Suprapubic skin (tissue), 4 donors: ENCODE measurements around the gene RAPGEF5. TPM values are rescaled to one million over a fixed set of nuclear protein-coding genes. Genes with fewer than 3 reads are reported as not detected.

Experiments
- DNase-seq, 2 donors: peaks; one replicate each; pipeline ENCODE4 v3.0.0-alpha.2; 2019; ENCODE audit warnings: low spot score in 2 of 2
- H3K27ac ChIP-seq: fragments of 200-600 bp; sonication (generic); one replicate; pipeline ENCODE4 v1.5.1; 2019
- H3K27me3 ChIP-seq: fragments of 200-600 bp; sonication (generic); one replicate; pipeline ENCODE4 v1.5.1; 2019
- H3K36me3 ChIP-seq: fragments of 200-600 bp; sonication (generic); one replicate; pipeline ENCODE4 v1.5.1; 2019
- H3K4me1 ChIP-seq: fragments of 200-600 bp; sonication (generic); one replicate; pipeline ENCODE4 v1.5.1; 2019
- H3K4me3 ChIP-seq: fragments of 200-600 bp; sonication (generic); one replicate; pipeline ENCODE4 v1.5.1; 2019; ENCODE audit warnings: mild to moderate bottlenecking
- H3K9me3 ChIP-seq: fragments of 200-600 bp; sonication (generic); one replicate; pipeline ENCODE4 v1.5.1; 2019
- EP300 ChIP-seq: sonication (generic); formaldehyde crosslinking; IDR thresholded peaks from one replicate; pipeline ENCODE4 v1.6.1; 2017; ENCODE audit warnings: antibody characterized with exemption
- POLR2A ChIP-seq, 2 donors: fragments of 450-650 bp; IDR thresholded peaks; one replicate each; pipeline ENCODE4 v1.6.1; 2017; ENCODE audit warnings: antibody characterized with exemption in 2 of 2, mild to moderate bottlenecking in 2 of 2, moderate library complexity in 2 of 2
- POLR2AphosphoS5 ChIP-seq, 3 donors: sonication (generic); formaldehyde crosslinking; IDR thresholded peaks; one replicate each; pipeline ENCODE4 v1.6.1; 2017; ENCODE audit warnings: antibody characterized with exemption in 3 of 3
- WGBS: methylation state at CpG from one replicate; pipeline ENCODE4 v1.1.5; 2018; 5-methylcytosine and 5-hydroxymethylcytosine counted together
- total RNA-seq, 4 donors: library from RNA; depleted of rRNA; stranded (reverse); fragments of >200 nt; gene quantifications; one replicate each; pipeline ENCODE4 v1.1.0, GENCODE V29; 2016
- TF ChIP-seq, protein P1 (sequence below), 2 donors: fragments of 200-600 bp in 1 of 2; fragments of 450-650 bp in 1 of 2; sonication (generic) in 1 of 2; IDR thresholded peaks; one replicate each; pipeline ENCODE4 v1.5.1; 2016 to 2019; ENCODE audit warnings: antibody characterized with exemption in 2 of 2, mild to moderate bottlenecking in 1 of 2, moderate library complexity in 1 of 2

The RAPGEF5 gene
- total RNA-seq, 4 donors from 2014 or later: 22.6 to 88.5 (median 26.9) TPM

DNA sequence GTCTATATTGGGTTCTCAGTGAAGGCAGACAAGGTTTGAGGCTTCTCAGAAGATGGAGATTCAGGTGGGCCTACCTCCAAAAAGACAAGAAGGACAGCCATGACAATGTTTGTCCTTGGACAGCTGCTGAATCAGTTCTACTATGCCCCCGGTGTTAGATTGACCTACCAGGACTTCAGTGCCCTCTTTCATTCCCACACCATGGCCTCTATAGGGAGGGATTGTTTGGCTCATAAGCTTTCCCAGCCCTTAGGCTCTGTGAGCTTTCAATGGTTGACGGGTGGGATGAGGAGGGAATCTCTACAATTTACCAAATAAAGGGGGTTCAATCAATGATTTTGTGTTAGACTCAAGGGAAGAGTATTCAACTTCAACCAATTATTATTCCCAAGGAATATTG is 23.4 kb upstream of the RAPGEF5 start:
- Histone ChIP-seq H3K9me3 (no peaks in the 10 kb centered on the region), H3K4me1 (no peaks in the 10 kb centered on the region), H3K4me3 (no peak overlapping the region), H3K36me3 (no peaks in the 10 kb centered on the region), H3K27ac (no peak overlapping the region), H3K27me3 (no peaks in the 10 kb centered on the region)
- DNase-seq: no peak
- TF ChIP-seq POLR2AphosphoS5 (IDR thresholded peaks at IDR 0.05) (no peak), POLR2A (IDR thresholded peaks at IDR 0.05) (no peak), EP300 (no peak)
- TF ChIP-seq, protein P1, sequence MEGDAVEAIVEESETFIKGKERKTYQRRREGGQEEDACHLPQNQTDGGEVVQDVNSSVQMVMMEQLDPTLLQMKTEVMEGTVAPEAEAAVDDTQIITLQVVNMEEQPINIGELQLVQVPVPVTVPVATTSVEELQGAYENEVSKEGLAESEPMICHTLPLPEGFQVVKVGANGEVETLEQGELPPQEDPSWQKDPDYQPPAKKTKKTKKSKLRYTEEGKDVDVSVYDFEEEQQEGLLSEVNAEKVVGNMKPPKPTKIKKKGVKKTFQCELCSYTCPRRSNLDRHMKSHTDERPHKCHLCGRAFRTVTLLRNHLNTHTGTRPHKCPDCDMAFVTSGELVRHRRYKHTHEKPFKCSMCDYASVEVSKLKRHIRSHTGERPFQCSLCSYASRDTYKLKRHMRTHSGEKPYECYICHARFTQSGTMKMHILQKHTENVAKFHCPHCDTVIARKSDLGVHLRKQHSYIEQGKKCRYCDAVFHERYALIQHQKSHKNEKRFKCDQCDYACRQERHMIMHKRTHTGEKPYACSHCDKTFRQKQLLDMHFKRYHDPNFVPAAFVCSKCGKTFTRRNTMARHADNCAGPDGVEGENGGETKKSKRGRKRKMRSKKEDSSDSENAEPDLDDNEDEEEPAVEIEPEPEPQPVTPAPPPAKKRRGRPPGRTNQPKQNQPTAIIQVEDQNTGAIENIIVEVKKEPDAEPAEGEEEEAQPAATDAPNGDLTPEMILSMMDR (IDR thresholded peaks at IDR 0.05): no peak
- 93% methylated on average over 2 of the region's 2 CpGs for WGBS

DNA sequence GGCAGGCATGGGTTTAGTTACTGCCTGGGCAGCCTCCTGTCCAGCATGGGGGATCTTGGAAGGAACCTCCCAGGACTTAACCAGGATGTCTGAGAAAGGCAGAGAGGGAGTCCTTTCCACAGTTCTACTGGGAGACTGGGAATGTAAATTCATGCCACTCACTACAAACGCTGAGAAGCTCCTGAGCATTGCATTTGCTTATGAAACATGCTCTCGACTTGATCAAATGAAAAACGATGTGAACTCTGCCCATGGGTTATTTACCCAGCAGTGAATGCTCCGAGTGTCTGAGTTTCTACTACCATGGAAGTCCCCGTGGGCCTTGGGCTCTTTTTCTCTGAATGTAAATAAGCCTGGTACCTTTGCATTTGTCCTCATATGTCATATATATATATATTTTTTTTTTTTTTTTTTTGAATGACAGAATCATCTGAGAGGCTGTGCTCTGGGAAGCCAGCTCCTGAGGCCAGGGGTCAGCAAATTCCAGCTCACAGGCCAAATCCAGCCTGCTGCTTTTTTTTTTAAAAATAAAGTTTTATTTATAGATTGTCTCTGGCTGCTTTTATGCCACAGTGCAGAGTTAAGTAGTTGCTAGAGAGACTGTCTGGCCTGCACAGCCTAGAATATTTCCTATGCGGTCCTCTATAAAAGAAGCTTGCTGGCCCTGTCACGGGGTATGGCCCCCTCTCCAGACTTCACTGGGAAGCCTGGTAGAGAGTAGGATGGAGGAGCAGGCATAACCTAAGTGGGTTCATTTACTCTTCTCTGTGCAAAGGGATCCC is 21.4 kb upstream of the RAPGEF5 start:
- Histone ChIP-seq H3K4me3 (no peak overlapping the region), H3K36me3 (no peaks in the 10 kb centered on the region), H3K4me1 (peaks cover 1% of the 10 kb centered on the region), H3K27ac (no peak overlapping the region), H3K27me3 (no peaks in the 10 kb centered on the region), H3K9me3 (no peaks in the 10 kb centered on the region)
- TF ChIP-seq, protein P1 (IDR thresholded peaks at IDR 0.05): no peak
- TF ChIP-seq EP300 (no peak), POLR2AphosphoS5 (IDR thresholded peaks at IDR 0.05) (no peak), POLR2A (IDR thresholded peaks at IDR 0.05) (no peak)
- no peak for DNase-seq
- 80% methylated on average over 7 of the region's 7 CpGs for WGBS

DNA sequence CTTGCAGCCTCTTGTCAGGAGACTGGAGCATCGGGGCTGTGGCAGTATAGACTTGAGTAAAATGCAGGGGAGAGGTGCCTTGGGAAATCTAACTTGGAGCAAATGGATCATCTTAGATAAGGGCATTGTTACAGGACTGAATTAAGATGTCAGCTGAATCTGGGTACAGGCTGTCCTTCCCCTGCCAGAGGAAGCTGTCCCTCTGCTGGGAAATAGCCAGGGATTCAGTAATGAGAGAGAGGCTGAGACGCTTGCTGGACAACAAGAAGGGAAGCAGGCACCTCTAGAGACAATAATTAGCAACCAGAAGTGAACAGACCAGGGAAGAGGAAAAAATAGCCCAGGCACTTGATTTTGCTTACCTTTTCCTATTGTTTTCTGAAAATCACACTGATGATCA is 20.7 kb upstream of the RAPGEF5 start:
- Histone ChIP-seq H3K27ac (no peak overlapping the region), H3K27me3 (no peaks in the 10 kb centered on the region), H3K4me1 (peaks cover 6% of the 10 kb centered on the region), H3K36me3 (no peaks in the 10 kb centered on the region), H3K4me3 (no peak overlapping the region), H3K9me3 (no peaks in the 10 kb centered on the region)
- no peak for DNase-seq
- TF ChIP-seq, protein P1 (IDR thresholded peaks at IDR 0.05): no peak
- no peak for TF ChIP-seq POLR2A (IDR thresholded peaks at IDR 0.05)
- TF ChIP-seq EP300: no peak
- no peak for TF ChIP-seq POLR2AphosphoS5 (IDR thresholded peaks at IDR 0.05)
- WGBS: 69% methylated on average over 2 of the region's 2 CpGs

DNA sequence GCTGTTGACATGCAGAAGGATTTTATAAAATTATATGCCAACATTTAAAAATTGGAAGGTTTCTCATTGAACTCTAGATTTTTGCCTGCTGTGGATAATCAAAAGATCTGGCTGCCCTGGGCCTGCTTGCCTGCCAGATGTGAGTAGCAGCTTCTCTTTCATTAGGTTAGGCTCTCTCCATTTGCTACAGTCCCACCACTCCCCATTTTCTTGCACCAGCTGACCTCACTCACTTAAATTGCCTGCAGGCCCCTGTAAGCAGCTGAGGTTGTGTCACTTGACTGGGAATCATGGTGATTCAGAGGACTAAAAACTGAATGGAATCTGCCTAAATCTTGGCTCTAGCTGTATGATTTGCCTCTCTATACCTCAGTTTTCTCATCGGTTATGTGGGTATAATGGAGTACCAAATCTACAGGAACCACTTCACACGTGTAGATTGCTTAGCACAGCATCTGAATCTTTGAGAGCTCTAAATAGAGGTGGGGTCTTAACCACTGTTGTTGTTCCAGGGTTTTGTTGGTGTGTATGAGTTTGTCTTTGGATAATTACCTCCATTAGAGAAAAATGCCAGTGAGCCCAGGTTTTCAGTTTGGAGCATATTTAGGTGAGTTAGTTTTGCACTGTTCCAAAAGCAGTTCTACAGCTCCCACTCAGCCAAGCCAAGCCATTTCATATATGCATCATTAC is 18.6 kb upstream of the RAPGEF5 start:
- TF ChIP-seq EP300 (no peak), POLR2AphosphoS5 (IDR thresholded peaks at IDR 0.05) (no peak), POLR2A (IDR thresholded peaks at IDR 0.05) (no peak)
- TF ChIP-seq, protein P1 (IDR thresholded peaks at IDR 0.05): no peak
- 75% methylated on average over 2 of the region's 2 CpGs for WGBS

DNA sequence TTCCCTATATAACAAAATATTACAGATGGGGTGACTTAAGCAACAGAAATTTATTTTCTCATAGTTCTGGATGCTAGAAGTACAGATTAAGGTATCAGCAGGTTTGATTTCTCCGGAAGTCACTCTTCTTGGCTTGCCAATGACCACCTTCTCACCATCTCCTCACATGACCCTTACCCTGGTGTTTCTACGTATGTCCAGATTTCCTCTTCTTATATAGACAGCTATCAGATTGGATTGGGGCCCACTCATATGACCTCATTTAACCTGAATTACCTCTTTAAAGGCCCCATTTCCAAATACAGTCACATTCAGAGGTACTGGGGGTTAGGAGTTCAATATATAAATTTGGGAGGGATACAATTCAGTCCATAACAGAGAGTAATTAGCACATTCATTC is 17.0 kb upstream of the RAPGEF5 start:
- no peak overlapping the region for H3K4me3 ChIP-seq
- DNase-seq: no peak
- 78% methylated on average over 2 of the region's 2 CpGs for WGBS
- no peak for TF ChIP-seq EP300
- no peaks in the 10 kb centered on the region for H3K27me3 ChIP-seq
- no peaks in the 10 kb centered on the region for H3K36me3 ChIP-seq
- no peaks in the 10 kb centered on the region for H3K9me3 ChIP-seq
- H3K27ac ChIP-seq: no peak overlapping the region
- H3K4me1 ChIP-seq: peaks cover 6% of the 10 kb centered on the region

More for the DNA sequence above, 18.6 kb upstream of the RAPGEF5 start:
- peaks cover 6% of the 10 kb centered on the region for H3K4me1 ChIP-seq
- no peaks in the 10 kb centered on the region for H3K36me3 ChIP-seq
- H3K4me3 ChIP-seq: no peak overlapping the region
- no peaks in the 10 kb centered on the region for H3K27me3 ChIP-seq
- H3K9me3 ChIP-seq: no peaks in the 10 kb centered on the region
- DNase-seq: no peak
- no peak overlapping the region for H3K27ac ChIP-seq
